GM23248 (cell line): ENCODE results near the gene CBFA2T3.

Source experiments
- EZH2 ChIP-seq: fragments of 200-600 bp; sonication (generic); IDR thresholded peaks from 2 replicates; pipeline ENCODE4 v1.6.1; 2018; ENCODE audit warnings: antibody characterized with exemption, mild to moderate bottlenecking; ENCODE audit not compliant: insufficient read depth, poor library complexity, severe bottlenecking
- EZH2phosphoT487 ChIP-seq: fragments of 200-600 bp; sonication (generic); IDR thresholded peaks from 2 replicates; pipeline ENCODE4 v1.6.1; 2018; ENCODE audit warnings: antibody characterized with exemption, moderate library complexity, mild to moderate bottlenecking, low read depth; ENCODE audit not compliant: insufficient read depth

DNA sequence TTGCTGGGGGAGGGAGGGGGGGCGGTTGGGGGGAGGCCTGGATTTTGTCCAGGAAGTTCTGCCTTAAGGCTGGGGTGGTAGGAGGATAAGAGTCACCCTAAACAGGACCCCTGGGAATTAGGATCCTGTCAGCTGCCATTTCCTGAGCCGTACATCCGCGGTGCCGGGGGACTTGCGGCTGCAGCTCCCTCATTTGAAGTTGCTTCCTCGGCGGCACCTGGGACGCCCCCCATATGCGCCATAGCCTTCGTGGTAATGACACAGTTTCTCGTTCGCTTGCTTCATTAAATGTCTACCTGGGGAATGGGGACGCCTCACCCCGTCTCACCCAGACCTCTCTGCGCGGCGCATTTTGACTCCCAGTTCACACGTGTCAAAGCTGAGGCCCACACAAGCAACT, 55.4 kb downstream of the CBFA2T3 start:
- no peak for TF ChIP-seq EZH2phosphoT487
- no peak for TF ChIP-seq EZH2
